Stimulated activated effector memory CD8-positive, alpha-beta T cell treated with anti-CD3 and anti-CD28 coated beads, Interleukin-12 subunit alpha, Interleukin-12 subunit beta, amount 100 ng/mL, for 72 hours (primary cell): ENCODE results near the gene CACNA1A.
A peak's percentile ranks its signal among the peaks of the same experiment; 100 is the strongest.

Experiments used
- ATAC-seq: fragments of 150-1000 bp; cut with Tn5 transposase; 2 replicates; pipeline ENCODE4 v1.10.0; 2021
- DNase-seq, 2 donors: peaks; one replicate each; pipeline ENCODE4 v3.0.0; 2021 to 2022; ENCODE audit warnings: low spot score in 2 of 2
- H3K27ac Mint-ChIP-seq: one replicate; pipeline ENCODE4 v1.8.0; 2022; ENCODE audit warnings: mild to moderate bottlenecking, mixed read lengths
- H3K36me3 Mint-ChIP-seq: one replicate; pipeline ENCODE4 v1.8.0; 2022; ENCODE audit warnings: mild to moderate bottlenecking, mixed read lengths
- H3K4me1 Mint-ChIP-seq: one replicate; pipeline ENCODE4 v1.8.0; 2022; ENCODE audit warnings: mixed read lengths
- H3K4me3 Mint-ChIP-seq: one replicate; pipeline ENCODE4 v1.8.0; 2022; ENCODE audit warnings: mild to moderate bottlenecking, mixed read lengths
- H3K9me3 Mint-ChIP-seq: one replicate; pipeline ENCODE4 v1.8.0; 2022; ENCODE audit warnings: mixed read lengths

The CACNA1A gene

GRCh38 chr19:13505761-13506470 is 363 bp downstream of the CACNA1A start:
- H3K36me3 Mint-ChIP-seq: no peaks in the 10 kb centered on the region
- ATAC-seq (peak; percentile 37), DNase-seq (peak in 1 of 2 donors; percentile 2)
- H3K27ac Mint-ChIP-seq: no peak overlapping the region
- H3K9me3 Mint-ChIP-seq: no peaks in the 10 kb centered on the region
- no peak overlapping the region for H3K4me3 Mint-ChIP-seq
- H3K4me1 Mint-ChIP-seq: no peaks in the 10 kb centered on the region

DNA sequence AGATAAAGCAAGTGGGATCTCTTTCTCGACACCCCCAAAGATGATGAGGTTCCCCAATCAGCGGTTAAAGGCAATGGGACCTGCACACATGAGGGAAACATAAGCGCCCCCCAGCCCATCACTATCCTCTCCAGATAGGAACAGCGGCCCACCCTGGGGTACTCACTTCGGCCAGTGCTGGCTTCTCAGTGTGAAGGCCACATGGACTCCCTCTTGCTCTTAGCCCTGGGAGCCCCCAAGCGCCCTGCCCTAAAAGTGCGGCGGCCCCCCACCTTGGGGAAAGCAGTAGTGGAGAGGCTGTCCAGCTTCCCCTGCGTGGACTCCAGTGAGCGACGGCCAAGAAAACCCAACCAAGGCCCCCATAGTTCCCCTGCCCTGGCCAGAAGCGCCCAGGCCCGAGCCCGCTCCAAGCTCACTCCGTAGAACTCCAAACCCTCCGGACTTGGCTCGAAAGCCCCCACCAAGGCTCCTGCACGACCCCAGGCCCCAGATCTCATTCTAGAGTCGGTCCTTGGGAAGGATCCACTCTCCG is 1.0 kb downstream of the CACNA1A start:
- Mint-ChIP-seq H3K36me3 (no peaks in the 10 kb centered on the region), H3K4me1 (no peaks in the 10 kb centered on the region), H3K4me3 (no peak overlapping the region), H3K9me3 (no peaks in the 10 kb centered on the region), H3K27ac (no peak overlapping the region)
- no peak for DNase-seq
- ATAC-seq: no peak

GRCh38 chr19:13503570-13504235 is 2.6 kb downstream of the CACNA1A start:
- Mint-ChIP-seq H3K36me3 (no peaks in the 10 kb centered on the region), H3K4me3 (no peak overlapping the region), H3K4me1 (no peaks in the 10 kb centered on the region), H3K9me3 (no peaks in the 10 kb centered on the region), H3K27ac (no peak overlapping the region)
- no peak for DNase-seq
- ATAC-seq: no peak

DNA sequence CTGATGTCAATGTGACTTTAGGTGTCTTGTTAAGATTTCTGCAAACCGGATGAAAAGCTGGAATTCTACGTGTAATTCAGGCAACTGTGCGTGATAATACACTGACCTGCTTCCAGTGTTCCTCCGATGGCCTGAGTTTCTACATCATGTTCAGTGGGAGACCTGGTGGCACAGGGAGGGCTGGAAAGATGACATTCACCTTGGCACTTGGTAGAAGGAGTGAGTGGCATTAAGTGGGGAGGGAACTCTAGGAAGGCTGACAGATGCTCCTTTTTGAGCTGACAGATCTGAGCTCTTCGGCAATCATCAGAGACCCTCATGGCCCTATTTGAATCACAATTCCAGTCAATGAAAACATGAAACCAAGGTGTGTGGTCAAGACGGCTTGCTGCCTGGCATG is 4.0 kb downstream of the CACNA1A start:
- no peaks in the 10 kb centered on the region for H3K4me1 Mint-ChIP-seq
- no peak for ATAC-seq
- no peak overlapping the region for H3K27ac Mint-ChIP-seq
- DNase-seq: no peak
- no peaks in the 10 kb centered on the region for H3K36me3 Mint-ChIP-seq
- H3K4me3 Mint-ChIP-seq: no peak overlapping the region
- H3K9me3 Mint-ChIP-seq: no peaks in the 10 kb centered on the region

GRCh38 chr19:13499692-13500091 is 6.6 kb downstream of the CACNA1A start:
- Mint-ChIP-seq H3K27ac (no peak overlapping the region), H3K36me3 (no peaks in the 10 kb centered on the region), H3K4me3 (no peak overlapping the region), H3K9me3 (no peaks in the 10 kb centered on the region), H3K4me1 (no peaks in the 10 kb centered on the region)
- DNase-seq (no peak), ATAC-seq (no peak)

- H3K27ac Mint-ChIP-seq: no peak overlapping the region
- peaks cover 8% of the 10 kb centered on the region for H3K9me3 Mint-ChIP-seq
- no peaks in the 10 kb centered on the region for H3K36me3 Mint-ChIP-seq
- ATAC-seq (no peak), DNase-seq (no peak)
- H3K4me3 Mint-ChIP-seq: no peak overlapping the region
- no peaks in the 10 kb centered on the region for H3K4me1 Mint-ChIP-seq
Observed at GRCh38 chr19:13493516-13494310, 12.6 kb downstream of the CACNA1A start.

DNA sequence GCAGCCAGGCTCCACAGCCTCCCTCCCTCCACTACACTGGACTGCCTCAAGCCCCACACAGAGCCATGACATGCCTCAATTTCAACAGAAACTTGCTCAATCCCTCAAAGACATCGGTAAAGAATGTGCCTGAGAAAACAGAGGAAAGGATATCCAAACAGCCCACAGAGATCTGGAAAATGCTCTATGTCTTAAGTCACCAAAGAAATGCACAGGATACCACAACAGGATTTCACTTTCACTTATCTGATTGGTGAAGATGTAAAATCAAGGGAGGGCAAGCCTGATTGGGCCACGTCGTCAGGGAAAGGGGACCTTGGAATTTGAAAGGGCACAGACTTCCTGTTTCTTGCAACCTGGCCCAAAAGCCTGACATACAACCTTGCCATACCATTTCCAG is 14.2 kb downstream of the CACNA1A start:
- H3K9me3 Mint-ChIP-seq: peaks cover 8% of the 10 kb centered on the region
- no peaks in the 10 kb centered on the region for H3K4me1 Mint-ChIP-seq
- no peaks in the 10 kb centered on the region for H3K36me3 Mint-ChIP-seq
- H3K27ac Mint-ChIP-seq: no peak overlapping the region
- ATAC-seq (no peak), DNase-seq (no peak)
- no peak overlapping the region for H3K4me3 Mint-ChIP-seq

- ATAC-seq (no peak), DNase-seq (no peak)
- H3K36me3 Mint-ChIP-seq: no peaks in the 10 kb centered on the region
- no peaks in the 10 kb centered on the region for H3K4me1 Mint-ChIP-seq
- no peak overlapping the region for H3K4me3 Mint-ChIP-seq
- H3K9me3 Mint-ChIP-seq: no peaks in the 10 kb centered on the region
- H3K27ac Mint-ChIP-seq: no peak overlapping the region
Observed at GRCh38 chr19:13487985-13488384, 18.3 kb downstream of the CACNA1A start.

GRCh38 chr19:13484166-13484565 is 22.1 kb downstream of the CACNA1A start:
- no peak overlapping the region for H3K4me3 Mint-ChIP-seq
- DNase-seq: no peak
- no peak overlapping the region for H3K27ac Mint-ChIP-seq
- no peaks in the 10 kb centered on the region for H3K4me1 Mint-ChIP-seq
- H3K9me3 Mint-ChIP-seq: peaks cover 5% of the 10 kb centered on the region
- H3K36me3 Mint-ChIP-seq: no peaks in the 10 kb centered on the region
- no peak for ATAC-seq

GRCh38 chr19:13483215-13483614 is 23.1 kb downstream of the CACNA1A start:
- ATAC-seq (no peak), DNase-seq (no peak)
- peaks cover 5% of the 10 kb centered on the region for H3K9me3 Mint-ChIP-seq
- H3K36me3 Mint-ChIP-seq: no peaks in the 10 kb centered on the region
- no peaks in the 10 kb centered on the region for H3K4me1 Mint-ChIP-seq
- H3K27ac Mint-ChIP-seq: no peak overlapping the region
- no peak overlapping the region for H3K4me3 Mint-ChIP-seq

GRCh38 chr19:13478576-13478975 is 27.7 kb downstream of the CACNA1A start:
- H3K4me3 Mint-ChIP-seq: no peak overlapping the region
- H3K9me3 Mint-ChIP-seq: peaks cover 30% of the 10 kb centered on the region
- no peak overlapping the region for H3K27ac Mint-ChIP-seq
- H3K36me3 Mint-ChIP-seq: no peaks in the 10 kb centered on the region
- H3K4me1 Mint-ChIP-seq: no peaks in the 10 kb centered on the region
- DNase-seq (no peak), ATAC-seq (no peak)

- H3K4me3 Mint-ChIP-seq: no peak overlapping the region
- H3K4me1 Mint-ChIP-seq: no peaks in the 10 kb centered on the region
- DNase-seq (no peak), ATAC-seq (no peak)
- H3K27ac Mint-ChIP-seq: no peak overlapping the region
- no peaks in the 10 kb centered on the region for H3K36me3 Mint-ChIP-seq
- peaks cover 25% of the 10 kb centered on the region for H3K9me3 Mint-ChIP-seq
Observed at GRCh38 chr19:13476071-13476470, 30.2 kb downstream of the CACNA1A start.

DNA sequence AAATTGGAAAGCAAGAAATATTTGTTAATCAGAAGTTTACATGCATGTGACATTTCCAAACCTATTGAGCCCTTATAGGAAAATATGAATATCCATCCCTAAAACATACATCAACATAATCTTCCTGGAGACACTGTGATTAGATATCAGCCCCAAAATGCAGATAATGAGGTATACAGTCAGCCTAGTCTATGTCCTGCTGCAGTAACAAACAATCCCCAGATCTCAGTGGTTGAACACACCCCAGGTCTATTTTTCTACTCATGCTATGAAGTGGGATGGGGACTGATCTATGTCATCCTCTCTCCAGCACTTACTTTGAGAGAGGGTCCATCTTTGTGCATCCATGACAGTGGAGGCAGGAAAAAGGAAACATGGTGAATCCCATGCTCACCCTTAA is 31.2 kb downstream of the CACNA1A start:
- Mint-ChIP-seq H3K4me1 (no peaks in the 10 kb centered on the region), H3K9me3 (peaks cover 25% of the 10 kb centered on the region), H3K4me3 (no peak overlapping the region), H3K27ac (no peak overlapping the region), H3K36me3 (no peaks in the 10 kb centered on the region)
- DNase-seq: no peak
- no peak for ATAC-seq

GRCh38 chr19:13466697-13467096 is 39.6 kb downstream of the CACNA1A start:
- no peaks in the 10 kb centered on the region for H3K36me3 Mint-ChIP-seq
- H3K27ac Mint-ChIP-seq: no peak overlapping the region
- no peaks in the 10 kb centered on the region for H3K9me3 Mint-ChIP-seq
- no peak for DNase-seq
- H3K4me3 Mint-ChIP-seq: no peak overlapping the region
- H3K4me1 Mint-ChIP-seq: no peaks in the 10 kb centered on the region
- no peak for ATAC-seq

DNA sequence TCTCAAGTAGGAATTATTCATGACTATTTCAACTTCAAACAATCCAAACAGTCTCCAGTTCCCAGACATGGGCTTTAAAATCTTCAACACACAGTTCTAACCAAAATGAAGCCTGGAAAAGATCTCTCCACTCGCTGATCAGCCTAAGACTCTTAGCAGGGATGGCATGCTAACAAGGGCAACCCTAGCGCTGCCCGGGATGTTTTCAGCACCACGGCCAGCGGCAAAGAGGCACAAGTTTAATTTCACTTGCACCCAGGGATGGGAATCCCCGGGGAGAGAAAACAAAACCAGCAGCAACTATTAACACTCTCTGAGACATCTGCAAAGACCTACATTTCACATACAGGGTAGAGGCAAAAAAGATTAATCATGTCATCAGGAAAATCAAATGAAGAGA is 43.0 kb downstream of the CACNA1A start:
- H3K4me3 Mint-ChIP-seq: no peak overlapping the region
- no peak for ATAC-seq
- no peaks in the 10 kb centered on the region for H3K4me1 Mint-ChIP-seq
- no peaks in the 10 kb centered on the region for H3K9me3 Mint-ChIP-seq
- no peak for DNase-seq
- H3K36me3 Mint-ChIP-seq: no peaks in the 10 kb centered on the region
- H3K27ac Mint-ChIP-seq: no peak overlapping the region
